ENCODE results near the gene EGFL7.

The EGFL7 gene

DNA sequence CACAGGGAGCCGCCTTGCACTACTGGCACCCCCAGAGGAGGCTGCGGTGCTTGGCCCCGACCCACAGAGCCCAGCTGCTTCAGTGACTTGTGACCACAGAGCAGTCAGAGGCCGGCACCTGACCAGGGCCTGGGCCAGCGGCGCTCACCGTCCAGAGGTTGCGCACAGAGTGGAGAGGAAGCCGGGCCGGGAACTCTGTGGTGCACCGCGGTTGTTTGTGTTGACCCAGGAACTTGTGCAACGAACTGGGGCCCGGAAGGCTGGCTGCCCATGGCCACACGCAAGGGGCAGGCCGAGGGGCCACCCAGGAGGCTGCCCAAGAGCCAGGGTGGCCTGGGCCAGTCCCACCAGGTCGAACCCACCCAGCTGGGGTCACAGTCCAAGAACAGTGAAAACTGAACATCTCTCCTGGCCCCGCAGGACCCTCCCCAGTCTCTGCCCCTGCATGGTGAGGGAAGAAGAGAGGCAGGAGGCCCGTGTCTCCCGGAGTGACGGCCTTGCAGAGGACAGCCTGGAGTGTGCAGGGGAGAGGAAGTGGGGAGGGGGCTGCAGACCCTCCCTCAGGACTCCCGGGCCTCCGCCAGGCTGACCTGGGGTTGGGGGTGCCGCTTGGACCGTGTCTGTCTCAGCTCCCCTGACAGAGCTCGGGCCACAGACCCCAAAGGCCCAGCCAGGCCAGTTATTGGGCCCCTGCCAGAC lies 42.8 kb upstream of the EGFL7 start:
- Histone ChIP-seq H3K27ac (ENCODE audit: low read length) (peak overlapping the region; percentile 51), H3K9me3 (ENCODE audit: control insufficient read depth in 1 of 2, low read length in 2 of 2) (no peaks in the 10 kb centered on the region), H3K36me3 (ENCODE audit: control insufficient read depth in 1 of 2, insufficient read depth in 2 of 2, low read length in 2 of 2) (no peaks in the 10 kb centered on the region), H3K4me1 (ENCODE audit: control insufficient read depth in 1 of 2, insufficient read depth in 2 of 2, low read length in 2 of 2) (peaks cover 1 to 12% of the 10 kb centered on the region in 2 donors), H3K27me3 (ENCODE audit: low read depth, low read length) (no peaks in the 10 kb centered on the region), H3K4me3 (ENCODE audit: low read depth in 1 of 2, low read length in 2 of 2) (no peak overlapping the region)

DNA sequence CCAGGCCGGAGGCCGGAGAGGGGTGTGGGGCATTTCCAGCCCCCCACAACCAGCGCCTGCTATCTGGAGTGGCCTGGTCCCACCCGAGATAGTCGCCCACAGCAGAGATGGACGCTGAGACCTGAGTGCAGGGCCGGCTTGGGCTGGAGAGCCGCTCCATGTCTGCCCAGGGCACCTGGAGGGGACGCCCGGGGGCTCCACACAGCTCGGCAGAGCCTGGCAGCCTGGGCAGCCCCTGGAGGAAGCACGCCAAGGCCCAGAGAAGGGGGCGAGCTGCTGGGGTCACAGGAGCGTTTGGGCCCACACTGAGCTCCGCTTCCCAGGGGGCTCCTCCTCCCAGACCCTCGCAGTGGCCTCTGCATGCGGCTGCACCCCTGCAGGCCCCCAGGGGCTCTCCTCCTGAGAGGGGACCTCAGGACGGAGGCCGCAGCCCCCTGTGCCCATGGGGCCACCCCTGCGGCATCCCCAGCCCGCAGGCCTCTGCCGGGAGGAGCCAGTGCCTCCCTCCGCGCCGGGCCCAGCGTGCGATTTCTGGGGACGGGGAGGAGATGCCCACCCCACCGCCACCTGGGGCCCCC lies 42.2 kb upstream of the EGFL7 start:
- Histone ChIP-seq H3K36me3 (ENCODE audit: control insufficient read depth in 1 of 2, insufficient read depth in 2 of 2, low read length in 2 of 2) (no peaks in the 10 kb centered on the region), H3K27ac (ENCODE audit: low read length) (no peak overlapping the region), H3K27me3 (ENCODE audit: low read depth, low read length) (no peaks in the 10 kb centered on the region), H3K9me3 (ENCODE audit: control insufficient read depth in 1 of 2, low read length in 2 of 2) (no peaks in the 10 kb centered on the region), H3K4me3 (ENCODE audit: low read depth in 1 of 2, low read length in 2 of 2) (no peak overlapping the region), H3K4me1 (ENCODE audit: control insufficient read depth in 1 of 2, insufficient read depth in 2 of 2, low read length in 2 of 2) (peaks cover 6 to 12% of the 10 kb centered on the region in 2 donors)

- no peaks in the 10 kb centered on the region for H3K27me3 ChIP-seq (ENCODE audit: low read depth, low read length)
- no peaks in the 10 kb centered on the region for H3K9me3 ChIP-seq (ENCODE audit: control insufficient read depth in 1 of 2, low read length in 2 of 2)
- no peak overlapping the region for H3K4me3 ChIP-seq (ENCODE audit: low read depth in 1 of 2, low read length in 2 of 2)
- H3K4me1 ChIP-seq (ENCODE audit: control insufficient read depth in 1 of 2, insufficient read depth in 2 of 2, low read length in 2 of 2) = peaks cover 10 to 12% of the 10 kb centered on the region in 2 donors
- no peak overlapping the region for H3K27ac ChIP-seq (ENCODE audit: low read length)
- H3K36me3 ChIP-seq (ENCODE audit: control insufficient read depth in 1 of 2, insufficient read depth in 2 of 2, low read length in 2 of 2) = no peaks in the 10 kb centered on the region
Measured at GRCh38 chr9:136621019-136621733, 41.5 kb upstream of the EGFL7 start.

GRCh38 chr9:136621734-136622093 lies 41.0 kb upstream of the EGFL7 start:
- H3K4me1 ChIP-seq (ENCODE audit: control insufficient read depth in 1 of 2, insufficient read depth in 2 of 2, low read length in 2 of 2) = peaks cover 10 to 12% of the 10 kb centered on the region in 2 donors
- no peaks in the 10 kb centered on the region for H3K9me3 ChIP-seq (ENCODE audit: control insufficient read depth in 1 of 2, low read length in 2 of 2)

DNA sequence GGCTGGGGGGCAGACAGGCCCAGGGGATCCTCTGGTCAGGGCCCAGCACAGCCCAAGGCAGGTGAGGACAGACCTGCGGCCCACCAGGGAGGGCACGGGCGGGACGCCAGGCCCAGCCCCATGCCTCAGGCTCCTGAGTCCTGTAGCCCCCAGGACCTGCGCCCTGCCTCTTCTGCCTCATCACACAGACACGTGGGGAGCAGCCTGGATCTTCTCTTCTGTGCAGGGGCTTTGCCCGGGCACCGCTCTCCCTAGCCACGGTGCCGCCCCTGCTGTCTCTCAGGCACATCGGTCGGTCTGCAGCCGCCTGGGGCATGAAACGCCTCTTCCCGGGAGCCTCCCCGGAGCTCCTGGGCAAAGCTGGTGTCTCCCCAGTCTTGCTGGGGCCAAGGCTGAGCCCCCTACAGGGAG lies 40.2 kb upstream of the EGFL7 start:
- H3K4me1 ChIP-seq (ENCODE audit: control insufficient read depth in 1 of 2, insufficient read depth in 2 of 2, low read length in 2 of 2) = peaks cover 10 to 12% of the 10 kb centered on the region in 2 donors
- H3K27ac ChIP-seq (ENCODE audit: low read length) = no peak overlapping the region
- no peaks in the 10 kb centered on the region for H3K27me3 ChIP-seq (ENCODE audit: low read depth, low read length)
- no peaks in the 10 kb centered on the region for H3K36me3 ChIP-seq (ENCODE audit: control insufficient read depth in 1 of 2, insufficient read depth in 2 of 2, low read length in 2 of 2)
- H3K4me3 ChIP-seq (ENCODE audit: low read depth in 1 of 2, low read length in 2 of 2) = no peak overlapping the region
- H3K9me3 ChIP-seq (ENCODE audit: control insufficient read depth in 1 of 2, low read length in 2 of 2) = no peaks in the 10 kb centered on the region

More at GRCh38 chr9:136621734-136622093, 41.0 kb upstream of the EGFL7 start:
- Histone ChIP-seq H3K4me3 (ENCODE audit: low read depth in 1 of 2, low read length in 2 of 2) (no peak overlapping the region), H3K36me3 (ENCODE audit: control insufficient read depth in 1 of 2, insufficient read depth in 2 of 2, low read length in 2 of 2) (no peaks in the 10 kb centered on the region), H3K27ac (ENCODE audit: low read length) (no peak overlapping the region), H3K27me3 (ENCODE audit: low read depth, low read length) (no peaks in the 10 kb centered on the region)

GRCh38 chr9:136623016-136623841 lies 39.5 kb upstream of the EGFL7 start:
- H3K27me3 ChIP-seq (ENCODE audit: low read depth, low read length) = no peaks in the 10 kb centered on the region
- H3K27ac ChIP-seq (ENCODE audit: low read length) = no peak overlapping the region
- H3K36me3 ChIP-seq (ENCODE audit: control insufficient read depth in 1 of 2, insufficient read depth in 2 of 2, low read length in 2 of 2) = no peaks in the 10 kb centered on the region
- peaks cover 10 to 12% of the 10 kb centered on the region in 2 donors for H3K4me1 ChIP-seq (ENCODE audit: control insufficient read depth in 1 of 2, insufficient read depth in 2 of 2, low read length in 2 of 2)
- H3K9me3 ChIP-seq (ENCODE audit: control insufficient read depth in 1 of 2, low read length in 2 of 2) = no peaks in the 10 kb centered on the region
- no peak overlapping the region for H3K4me3 ChIP-seq (ENCODE audit: low read depth in 1 of 2, low read length in 2 of 2)

- Histone ChIP-seq H3K9me3 (ENCODE audit: control insufficient read depth in 1 of 2, low read length in 2 of 2) (no peaks in the 10 kb centered on the region), H3K36me3 (ENCODE audit: control insufficient read depth in 1 of 2, insufficient read depth in 2 of 2, low read length in 2 of 2) (no peaks in the 10 kb centered on the region), H3K4me3 (ENCODE audit: low read depth in 1 of 2, low read length in 2 of 2) (no peak overlapping the region), H3K4me1 (ENCODE audit: control insufficient read depth in 1 of 2, insufficient read depth in 2 of 2, low read length in 2 of 2) (peaks cover 10 to 12% of the 10 kb centered on the region in 2 donors), H3K27me3 (ENCODE audit: low read depth, low read length) (no peaks in the 10 kb centered on the region), H3K27ac (ENCODE audit: low read length) (no peak overlapping the region)
Measured at GRCh38 chr9:136623842-136624183, 38.9 kb upstream of the EGFL7 start.

DNA sequence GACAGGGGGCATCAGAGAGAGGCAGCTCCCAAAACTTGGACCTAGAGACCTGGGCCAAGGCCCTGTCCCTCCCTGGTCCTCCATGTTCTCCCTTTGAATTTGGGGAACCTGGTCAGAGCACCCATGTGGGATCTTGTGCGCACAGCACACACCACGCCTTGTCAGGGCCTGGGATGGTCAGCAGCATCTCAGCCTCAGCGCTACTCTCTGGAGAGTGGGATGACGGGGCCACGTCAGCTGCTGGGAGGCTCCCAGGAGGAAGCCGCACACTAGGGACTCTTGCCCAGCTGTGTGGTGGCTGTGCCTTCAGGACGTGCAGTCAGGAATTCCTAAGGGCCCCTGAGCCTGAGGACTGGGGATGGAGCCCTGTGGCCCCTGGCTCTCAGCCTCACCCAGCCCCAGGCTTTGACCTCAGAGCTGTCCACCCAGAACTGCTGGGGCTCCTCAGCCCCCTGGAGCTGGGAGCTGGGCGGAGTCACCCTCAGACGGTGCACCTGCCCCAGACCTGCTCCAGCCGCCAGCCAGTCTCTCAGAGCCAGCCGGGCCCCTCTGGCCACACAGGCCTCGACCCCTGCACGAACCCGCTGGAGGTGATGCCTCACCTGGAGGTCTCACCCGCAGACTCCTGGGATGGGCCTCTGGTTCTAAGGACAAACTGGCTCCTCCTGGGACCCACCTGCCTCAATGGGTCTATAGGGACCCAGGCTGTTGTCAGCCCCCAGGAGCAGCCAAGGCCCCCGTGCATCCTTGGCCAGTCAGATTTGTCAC lies 38.3 kb upstream of the EGFL7 start:
- Histone ChIP-seq H3K4me1 (ENCODE audit: control insufficient read depth in 1 of 2, insufficient read depth in 2 of 2, low read length in 2 of 2) (peaks cover 10 to 12% of the 10 kb centered on the region in 2 donors), H3K27ac (ENCODE audit: low read length) (no peak overlapping the region), H3K27me3 (ENCODE audit: low read depth, low read length) (no peaks in the 10 kb centered on the region)

DNA sequence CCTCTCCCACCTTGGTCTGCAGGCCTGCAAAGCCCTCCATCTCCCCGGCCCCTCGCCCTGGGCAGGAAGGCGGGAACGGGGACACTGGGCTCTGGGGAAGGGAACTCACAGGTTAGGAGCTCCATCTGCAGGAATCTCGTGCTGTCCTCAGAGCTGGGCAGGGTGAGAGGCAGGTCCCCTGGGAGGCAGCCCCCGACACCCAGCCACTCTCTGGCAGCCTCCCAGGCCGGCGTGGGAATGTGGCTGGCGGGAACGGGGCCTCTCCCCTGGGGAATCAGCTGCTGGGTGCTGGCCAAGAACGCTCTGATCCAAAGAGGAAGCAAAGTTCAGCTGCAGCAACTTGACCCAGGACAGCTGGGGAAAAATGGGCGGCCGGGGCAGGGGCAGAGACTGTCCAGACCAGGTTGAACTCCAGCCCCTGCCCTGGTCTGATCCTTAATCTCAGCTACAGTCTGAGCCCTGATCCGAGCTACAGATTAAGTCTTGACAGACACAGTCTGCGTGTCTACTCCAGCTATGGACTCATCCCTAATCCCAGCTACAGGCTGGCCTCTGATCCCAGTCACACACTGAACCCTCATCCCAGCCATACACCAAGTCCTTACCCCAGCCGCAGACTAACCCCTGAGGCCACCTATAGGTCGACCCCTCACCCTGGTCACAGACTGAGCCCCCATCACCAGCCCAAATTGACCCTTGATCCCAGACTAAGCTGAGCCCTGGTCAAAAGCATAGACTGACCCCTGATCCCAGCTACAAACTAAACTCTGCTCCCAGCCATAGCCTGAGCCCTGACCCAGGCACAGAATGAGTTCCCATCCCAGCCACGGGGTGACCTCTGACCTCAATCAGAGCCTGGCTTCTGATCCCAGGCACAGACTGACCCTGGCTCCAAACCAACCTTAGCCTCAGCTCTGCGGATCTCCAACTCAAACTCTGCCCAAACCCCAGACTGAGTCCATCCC lies 37.3 kb upstream of the EGFL7 start:
- Histone ChIP-seq H3K4me3 (ENCODE audit: low read depth in 1 of 2, low read length in 2 of 2) (no peak overlapping the region), H3K27ac (ENCODE audit: low read length) (no peak overlapping the region), H3K9me3 (ENCODE audit: control insufficient read depth in 1 of 2, low read length in 2 of 2) (no peaks in the 10 kb centered on the region), H3K4me1 (ENCODE audit: control insufficient read depth in 1 of 2, insufficient read depth in 2 of 2, low read length in 2 of 2) (peaks cover 10 to 14% of the 10 kb centered on the region in 2 donors), H3K36me3 (ENCODE audit: control insufficient read depth in 1 of 2, insufficient read depth in 2 of 2, low read length in 2 of 2) (no peaks in the 10 kb centered on the region), H3K27me3 (ENCODE audit: low read depth, low read length) (no peaks in the 10 kb centered on the region)

More for the DNA sequence above, 38.3 kb upstream of the EGFL7 start:
- no peak overlapping the region for H3K4me3 ChIP-seq (ENCODE audit: low read depth in 1 of 2, low read length in 2 of 2)
- H3K36me3 ChIP-seq (ENCODE audit: control insufficient read depth in 1 of 2, insufficient read depth in 2 of 2, low read length in 2 of 2) = no peaks in the 10 kb centered on the region
- H3K9me3 ChIP-seq (ENCODE audit: control insufficient read depth in 1 of 2, low read length in 2 of 2) = no peaks in the 10 kb centered on the region
